GM10248 (cell line): ENCODE data around the gene TFR2.
A peak's percentile ranks its signal among the peaks of the same experiment; 100 is the strongest.

ENCODE experiments used
- CTCF ChIA-PET: fragments of 300-600 bp; sonication (Branson Sonifier 250); formaldehyde crosslinking; extraction: SDS; loops from one replicate; lab custom pipeline; 2021; ENCODE audit warnings: antibody characterized with exemption; lab: Yijun Ruan, JAX
- POLR2A ChIA-PET: fragments of 350-650 bp; sonication (Branson Sonifier 250); formaldehyde crosslinking; extraction: SDS; loops from one replicate; lab custom pipeline; 2020; ENCODE audit warnings: antibody characterized with exemption; lab: Yijun Ruan, JAX
- DNase-seq: peaks from one replicate; pipeline ENCODE4 v3.0.0; 2012; ENCODE audit errors: extremely low spot score
- TF ChIP-seq, protein P1 (sequence below): IDR thresholded peaks from 2 replicates; pipeline ENCODE4 v1.5.1; 2012; ENCODE audit warnings: mild to moderate bottlenecking, low read depth; ENCODE audit errors: extremely low read depth, missing control alignments, control extremely low read depth

TFR2 gene

GRCh38 chr7:100584683-100585510, 56.5 kb downstream of the TFR2 start:
- no peak for DNase-seq
- CTCF ChIA-PET: interaction anchor here (0.9 to 3.1 kb wide), 12 partner anchors 14 to 266 kb away, joined by 3 to 20 read pairs (median 6); partner anchors contain the start of genes MOSPD3 and POP7
- POLR2A ChIA-PET: interaction anchor here (0.5 to 1.5 kb wide), 2 partner anchors 48 to 148 kb away, joined by 3 to 5 read pairs; partner anchors contain the start of gene PPP1R35
- TF ChIP-seq, protein P1, sequence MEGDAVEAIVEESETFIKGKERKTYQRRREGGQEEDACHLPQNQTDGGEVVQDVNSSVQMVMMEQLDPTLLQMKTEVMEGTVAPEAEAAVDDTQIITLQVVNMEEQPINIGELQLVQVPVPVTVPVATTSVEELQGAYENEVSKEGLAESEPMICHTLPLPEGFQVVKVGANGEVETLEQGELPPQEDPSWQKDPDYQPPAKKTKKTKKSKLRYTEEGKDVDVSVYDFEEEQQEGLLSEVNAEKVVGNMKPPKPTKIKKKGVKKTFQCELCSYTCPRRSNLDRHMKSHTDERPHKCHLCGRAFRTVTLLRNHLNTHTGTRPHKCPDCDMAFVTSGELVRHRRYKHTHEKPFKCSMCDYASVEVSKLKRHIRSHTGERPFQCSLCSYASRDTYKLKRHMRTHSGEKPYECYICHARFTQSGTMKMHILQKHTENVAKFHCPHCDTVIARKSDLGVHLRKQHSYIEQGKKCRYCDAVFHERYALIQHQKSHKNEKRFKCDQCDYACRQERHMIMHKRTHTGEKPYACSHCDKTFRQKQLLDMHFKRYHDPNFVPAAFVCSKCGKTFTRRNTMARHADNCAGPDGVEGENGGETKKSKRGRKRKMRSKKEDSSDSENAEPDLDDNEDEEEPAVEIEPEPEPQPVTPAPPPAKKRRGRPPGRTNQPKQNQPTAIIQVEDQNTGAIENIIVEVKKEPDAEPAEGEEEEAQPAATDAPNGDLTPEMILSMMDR: no peak

GRCh38 chr7:100584054-100584682, 57.2 kb downstream of the TFR2 start:
- ChIA-PET POLR2A (interaction anchor here (0.5 to 1.5 kb wide), 2 partner anchors 48 to 148 kb away, joined by 3 to 5 read pairs; partner anchors contain the start of gene PPP1R35), CTCF (interaction anchor here (1.3 to 3.1 kb wide), 8 partner anchors 13 to 147 kb away, joined by 4 to 20 read pairs (median 8); partner anchors contain the start of genes MOSPD3 and POP7)
- no peak for DNase-seq
- TF ChIP-seq, protein P1: no peak

- POLR2A ChIA-PET: interaction anchor here (0.5 to 1.5 kb wide), 2 partner anchors 18 to 147 kb away, joined by 3 to 9 read pairs; partner anchors contain the start of gene PPP1R35
- DNase-seq: peak; percentile 56
- TF ChIP-seq, protein P1: no peak
- CTCF ChIA-PET: interaction anchor here (1.3 to 3.1 kb wide), 7 partner anchors 10 to 146 kb away, joined by 3 to 20 read pairs (median 7); no protein-coding TSS in a partner anchor
Measured at GRCh38 chr7:100583132-100584053, 58.0 kb downstream of the TFR2 start.

GRCh38 chr7:100582650-100583049, 58.7 kb downstream of the TFR2 start:
- ChIA-PET POLR2A (interaction anchor here (0.5 kb wide), 1 partner anchor 19 kb away, joined by 9 read pairs; no protein-coding TSS in a partner anchor), CTCF (interaction anchor here (1.7 to 3.1 kb wide), 4 partner anchors 10 to 23 kb away, joined by 3 to 20 read pairs (median 10); no protein-coding TSS in a partner anchor)
- no peak for DNase-seq
- TF ChIP-seq, protein P1: no peak

GRCh38 chr7:100582041-100582579, 59.2 kb downstream of the TFR2 start:
- CTCF ChIA-PET: interaction anchor here (1.0 to 1.9 kb wide), 5 partner anchors 9 to 22 kb away, joined by 3 to 10 read pairs (median 7); no protein-coding TSS in a partner anchor
- DNase-seq: no peak
- POLR2A ChIA-PET: no interaction called here
- TF ChIP-seq, protein P1: no peak
